Thymus (tissue), 11 donors: ENCODE measurements around the gene PERP. TPM values are rescaled to one million over a fixed set of nuclear protein-coding genes. Genes with fewer than 3 reads are reported as not detected.

Experiments
- DNase-seq, 9 donors: peaks; one replicate each; pipeline ENCODE4 v3.0.0-alpha.2; 2013; ENCODE audit warnings: low spot score in 9 of 9, low read depth in 6 of 9, missing footprints in 1 of 9
- H3K27ac ChIP-seq, 2 donors: one replicate each; pipeline ENCODE4 v1.5.1; 2013; ENCODE audit warnings: control low read depth in 1 of 2, low read depth in 1 of 2, low read length in 1 of 2, mild to moderate bottlenecking in 1 of 2, moderate library complexity in 1 of 2
- H3K27me3 ChIP-seq, 2 donors: one replicate each; pipeline ENCODE4 v1.5.1; 2013; ENCODE audit warnings: low read length in 1 of 2; ENCODE audit not compliant: control insufficient read depth in 2 of 2, insufficient read depth in 1 of 2
- H3K36me3 ChIP-seq, 2 donors: one replicate each; pipeline ENCODE4 v1.5.1; 2013; ENCODE audit warnings: low read length in 1 of 2, mild to moderate bottlenecking in 1 of 2, moderate library complexity in 1 of 2; ENCODE audit not compliant: control insufficient read depth in 2 of 2, insufficient read depth in 2 of 2
- H3K4me1 ChIP-seq, 2 donors: one replicate each; pipeline ENCODE4 v1.5.1; 2013; ENCODE audit warnings: low read length in 2 of 2; ENCODE audit not compliant: control insufficient read depth in 2 of 2, insufficient read depth in 2 of 2
- H3K4me3 ChIP-seq, 2 donors: one replicate each; pipeline ENCODE4 v1.5.1; 2013; ENCODE audit warnings: low read length in 2 of 2, control low read depth in 1 of 2, mild to moderate bottlenecking in 1 of 2
- H3K9me3 ChIP-seq, 2 donors: one replicate each; pipeline ENCODE4 v1.5.1; 2013; ENCODE audit warnings: low read length in 1 of 2, mild to moderate bottlenecking in 1 of 2; ENCODE audit not compliant: control insufficient read depth in 2 of 2, insufficient read depth in 1 of 2
- WGBS: extraction: QIAGEN DNeasy Blood & Tissue Kit; methylation state at CpG from one replicate; pipeline ENCODE4 v1.1.7; 2013; 5-methylcytosine and 5-hydroxymethylcytosine counted together
- polyA plus RNA-seq: library from polyadenylated mRNA; stranded (reverse); fragments of 200-250 nt; gene quantifications from one replicate; pipeline ENCODE4 v1.2.3, GENCODE V29; 2013
- total RNA-seq: library from RNA; stranded (reverse); fragments of 120-200 nt; gene quantifications from one replicate; pipeline ENCODE4 v1.2.4, GENCODE V29; 2013
- donor health status: healthy.

PERP gene
- total and polyA plus RNA-seq, 2 donors, result 8.4 to 182 TPM

DNA sequence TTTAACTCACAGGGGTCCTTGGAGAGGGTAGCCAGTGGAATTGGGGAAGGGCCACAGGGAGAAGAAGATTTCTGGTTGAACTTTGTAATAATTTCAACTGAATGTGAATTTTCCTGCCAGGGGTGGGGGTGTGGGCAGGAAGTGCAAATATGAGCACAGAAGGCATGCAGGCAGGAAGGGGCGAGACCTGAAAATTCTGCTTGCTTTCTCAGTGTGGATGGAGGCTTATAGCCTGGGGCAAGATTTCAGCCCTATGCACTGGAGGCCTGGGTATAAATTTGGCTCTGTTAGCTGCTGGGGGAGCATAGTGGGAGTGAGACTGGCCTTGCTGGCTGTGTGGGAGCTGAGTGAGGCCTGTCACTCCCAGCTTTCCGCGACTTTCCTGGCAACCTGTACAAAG lies 54.4 kb downstream of the PERP start:
- 97% methylated on average over 3 of the region's 3 CpGs for WGBS
- Histone ChIP-seq H3K27ac (no peak overlapping the region), H3K9me3 (no peaks in the 10 kb centered on the region), H3K27me3 (no peaks in the 10 kb centered on the region), H3K4me1 (no peaks in the 10 kb centered on the region), H3K36me3 (no peaks in the 10 kb centered on the region), H3K4me3 (no peak overlapping the region)
- DNase-seq, result no peak

DNA sequence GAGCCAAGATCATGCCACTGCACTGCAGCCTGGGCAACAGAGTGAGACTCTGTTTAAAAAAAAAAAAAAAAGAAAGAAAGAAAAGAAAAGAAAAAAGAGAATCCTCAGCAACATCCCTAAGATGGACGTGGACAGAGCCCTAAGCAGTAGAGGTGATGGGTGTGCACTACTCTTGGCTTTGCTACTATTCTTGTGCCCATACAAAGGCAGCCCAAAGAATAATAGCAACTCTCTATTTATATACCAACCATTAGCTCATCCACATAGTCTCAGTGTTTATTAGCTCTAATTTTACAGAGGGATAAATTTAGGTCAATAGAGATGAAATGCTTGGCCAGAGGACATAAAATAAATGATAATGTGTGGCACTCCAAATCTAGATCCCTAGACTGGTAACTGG lies 62.2 kb downstream of the PERP start:
- DNase-seq, result no peak
- Histone ChIP-seq H3K27ac (no peak overlapping the region), H3K4me3 (no peak overlapping the region), H3K9me3 (peaks cover 0 to 3% of the 10 kb centered on the region in 2 donors), H3K27me3 (no peaks in the 10 kb centered on the region), H3K36me3 (no peaks in the 10 kb centered on the region), H3K4me1 (no peaks in the 10 kb centered on the region)
- WGBS, result 95% methylated on average over 1 of the region's 1 CpG

DNA sequence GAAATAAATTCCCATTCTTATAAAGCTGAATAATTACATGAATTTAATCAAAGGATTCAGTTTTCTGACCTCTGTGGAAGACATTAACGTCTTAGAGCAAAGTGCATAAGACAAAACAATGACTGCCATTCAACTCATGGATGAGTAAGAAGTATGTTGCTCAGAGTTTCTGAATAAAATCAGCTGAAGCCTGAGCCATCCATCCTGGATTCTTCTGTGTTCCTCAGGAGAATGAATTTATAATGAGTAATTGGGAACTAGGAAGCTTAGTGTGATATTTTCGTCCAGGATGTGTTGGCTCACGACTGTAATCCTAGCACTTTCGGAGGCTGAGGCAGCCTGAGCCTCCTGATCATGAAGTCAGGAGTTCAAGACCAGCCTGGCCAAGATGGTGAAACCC lies 62.8 kb downstream of the PERP start:
- no peak overlapping the region for H3K4me3 ChIP-seq
- no peak for DNase-seq
- no peaks in the 10 kb centered on the region for H3K27me3 ChIP-seq
- no peaks in the 10 kb centered on the region for H3K36me3 ChIP-seq
- H3K27ac ChIP-seq, result no peak overlapping the region
- no peaks in the 10 kb centered on the region for H3K4me1 ChIP-seq
- 96% methylated on average over 4 of the region's 4 CpGs for WGBS
- H3K9me3 ChIP-seq, result peaks cover 0 to 3% of the 10 kb centered on the region in 2 donors

Other genes with a start within 250 kb of the PERP start
- gene TNFAIP3, start 240.2 kb downstream of the PERP start, total RNA-seq, result 29.5 TPM
- 85.8 TPM for gene TNFAIP3, start 240.2 kb downstream of the PERP start, polyA plus RNA-seq
- gene ARFGEF3, start 54.5 kb upstream of the PERP start, total RNA-seq, result 0.19 TPM
- gene ARFGEF3, start 54.5 kb upstream of the PERP start, polyA plus RNA-seq, result 0.21 TPM
- not detected for gene PBOV1, start 111.1 kb upstream of the PERP start, total RNA-seq
- not detected for gene PBOV1, start 111.1 kb upstream of the PERP start, polyA plus RNA-seq